Mammary epithelial cell (primary cell): ENCODE data around the gene HS3ST3B1.

Experiments used
- EZH2 ChIP-seq: IDR thresholded peaks from 2 replicates; pipeline ENCODE4 v1.6.1; 2012; ENCODE audit warnings: low read length, inconsistent platforms, borderline replicate concordance
- TF ChIP-seq, protein P1 (sequence below), 2 donors: IDR thresholded peaks in 1 of 2; conservative IDR thresholded peaks in 1 of 2; 2 replicates each; pipeline ENCODE4 v1.5.1; 2011 to 2012; ENCODE audit warnings: inconsistent platforms in 2 of 2, low read length in 2 of 2, mild to moderate bottlenecking in 2 of 2, control low read depth in 1 of 2, low read depth in 1 of 2; ENCODE audit not compliant: insufficient read depth in 1 of 2; ENCODE audit errors: extremely low read depth in 1 of 2

DNA sequence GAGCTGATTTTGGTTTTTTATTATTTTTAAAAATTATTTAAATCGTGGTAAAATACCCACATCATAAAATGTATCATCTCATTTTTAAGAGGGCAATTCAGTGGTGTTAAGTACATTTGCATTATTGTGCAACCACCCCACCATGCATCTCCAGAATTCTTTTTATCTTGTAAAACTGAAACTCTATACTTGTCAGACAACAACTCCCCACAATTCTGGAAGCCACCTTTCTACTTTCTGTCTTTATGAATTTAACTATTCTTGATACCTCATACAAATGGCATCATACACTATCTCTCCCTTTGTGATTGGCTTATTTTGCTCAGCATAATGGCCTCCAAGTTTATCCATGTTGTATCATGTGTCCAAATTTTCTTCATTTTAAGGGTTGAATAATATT lies 97.9 kb downstream of the HS3ST3B1 start:
- TF ChIP-seq, protein P1, sequence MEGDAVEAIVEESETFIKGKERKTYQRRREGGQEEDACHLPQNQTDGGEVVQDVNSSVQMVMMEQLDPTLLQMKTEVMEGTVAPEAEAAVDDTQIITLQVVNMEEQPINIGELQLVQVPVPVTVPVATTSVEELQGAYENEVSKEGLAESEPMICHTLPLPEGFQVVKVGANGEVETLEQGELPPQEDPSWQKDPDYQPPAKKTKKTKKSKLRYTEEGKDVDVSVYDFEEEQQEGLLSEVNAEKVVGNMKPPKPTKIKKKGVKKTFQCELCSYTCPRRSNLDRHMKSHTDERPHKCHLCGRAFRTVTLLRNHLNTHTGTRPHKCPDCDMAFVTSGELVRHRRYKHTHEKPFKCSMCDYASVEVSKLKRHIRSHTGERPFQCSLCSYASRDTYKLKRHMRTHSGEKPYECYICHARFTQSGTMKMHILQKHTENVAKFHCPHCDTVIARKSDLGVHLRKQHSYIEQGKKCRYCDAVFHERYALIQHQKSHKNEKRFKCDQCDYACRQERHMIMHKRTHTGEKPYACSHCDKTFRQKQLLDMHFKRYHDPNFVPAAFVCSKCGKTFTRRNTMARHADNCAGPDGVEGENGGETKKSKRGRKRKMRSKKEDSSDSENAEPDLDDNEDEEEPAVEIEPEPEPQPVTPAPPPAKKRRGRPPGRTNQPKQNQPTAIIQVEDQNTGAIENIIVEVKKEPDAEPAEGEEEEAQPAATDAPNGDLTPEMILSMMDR (conservative IDR thresholded peaks at IDR 0.05 in 1 of 2, IDR thresholded peaks at IDR 0.05 in 1 of 2; ENCODE audit: extremely low read depth in 1 of 2, insufficient read depth in 1 of 2, low read depth in 1 of 2, low read length in 2 of 2): no peak
- no peak for TF ChIP-seq EZH2
